ENCODE data around the gene PARD3.
"Not testable (repeated sequence)": the region's sequence is repeated elsewhere in the genome, so short reads cannot be mapped to it uniquely, and the experiment has no call there.

PARD3 gene

DNA sequence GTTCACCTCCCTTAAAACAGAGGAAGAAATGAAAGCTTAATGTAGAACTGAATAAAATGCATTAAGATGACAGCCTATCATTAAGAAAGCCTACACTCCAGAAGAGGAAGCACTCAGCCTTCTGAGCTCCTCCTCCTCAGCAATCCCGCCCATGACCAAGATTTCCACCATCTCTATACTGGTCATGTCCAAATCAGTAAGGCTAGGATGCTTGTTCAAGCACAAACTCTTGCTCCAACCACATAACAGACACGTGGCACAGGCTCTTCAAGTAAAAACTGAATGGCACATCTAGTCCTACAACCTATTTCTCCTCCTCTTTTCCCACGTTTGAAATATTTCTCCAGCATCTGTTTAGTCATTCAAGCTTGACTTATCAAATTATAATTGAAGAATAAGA, 454.1 kb downstream of the PARD3 start:
- Histone ChIP-seq H3K36me3 (ENCODE audit: insufficient read depth, low read length) (peaks cover 16% of the 10 kb centered on the region), H3K4me3 (ENCODE audit: low read length, poor library complexity, severe bottlenecking) (no peak overlapping the region), H3K27me3 (ENCODE audit: insufficient read depth, low read length, poor library complexity, severe bottlenecking) (no peaks in the 10 kb centered on the region), H3K9me3 (ENCODE audit: insufficient read depth, low read depth, low read length) (no peaks in the 10 kb centered on the region), H3K9me2 (replicated peaks; ENCODE audit: low read depth, low read length) (no peaks in the 10 kb centered on the region), H4K20me1 (ENCODE audit: insufficient read depth, low read length, poor library complexity, severe bottlenecking) (no peaks in the 10 kb centered on the region), H3K79me2 (ENCODE audit: insufficient read depth, low read length) (no peaks in the 10 kb centered on the region), H3K4me2 (ENCODE audit: low read depth, low read length, poor library complexity, severe bottlenecking) (no peak overlapping the region), H3K4me1 (ENCODE audit: insufficient read depth, low read length, poor library complexity, severe bottlenecking) (no peaks in the 10 kb centered on the region), H3F3A (ENCODE audit: low read depth) (no peaks in the 10 kb centered on the region), H3K9ac (ENCODE audit: low read depth, low read length, poor library complexity, severe bottlenecking) (no peak overlapping the region), H2AFZ (ENCODE audit: low read length) (no peak overlapping the region)
- TF ChIP-seq, protein P1, sequence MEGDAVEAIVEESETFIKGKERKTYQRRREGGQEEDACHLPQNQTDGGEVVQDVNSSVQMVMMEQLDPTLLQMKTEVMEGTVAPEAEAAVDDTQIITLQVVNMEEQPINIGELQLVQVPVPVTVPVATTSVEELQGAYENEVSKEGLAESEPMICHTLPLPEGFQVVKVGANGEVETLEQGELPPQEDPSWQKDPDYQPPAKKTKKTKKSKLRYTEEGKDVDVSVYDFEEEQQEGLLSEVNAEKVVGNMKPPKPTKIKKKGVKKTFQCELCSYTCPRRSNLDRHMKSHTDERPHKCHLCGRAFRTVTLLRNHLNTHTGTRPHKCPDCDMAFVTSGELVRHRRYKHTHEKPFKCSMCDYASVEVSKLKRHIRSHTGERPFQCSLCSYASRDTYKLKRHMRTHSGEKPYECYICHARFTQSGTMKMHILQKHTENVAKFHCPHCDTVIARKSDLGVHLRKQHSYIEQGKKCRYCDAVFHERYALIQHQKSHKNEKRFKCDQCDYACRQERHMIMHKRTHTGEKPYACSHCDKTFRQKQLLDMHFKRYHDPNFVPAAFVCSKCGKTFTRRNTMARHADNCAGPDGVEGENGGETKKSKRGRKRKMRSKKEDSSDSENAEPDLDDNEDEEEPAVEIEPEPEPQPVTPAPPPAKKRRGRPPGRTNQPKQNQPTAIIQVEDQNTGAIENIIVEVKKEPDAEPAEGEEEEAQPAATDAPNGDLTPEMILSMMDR (conservative IDR thresholded peaks at IDR 0.05; ENCODE audit: low read length), result no peak
- no peak for TF ChIP-seq EZH2phosphoT487 (IDR thresholded peaks at IDR 0.05; ENCODE audit: borderline replicate concordance)

DNA sequence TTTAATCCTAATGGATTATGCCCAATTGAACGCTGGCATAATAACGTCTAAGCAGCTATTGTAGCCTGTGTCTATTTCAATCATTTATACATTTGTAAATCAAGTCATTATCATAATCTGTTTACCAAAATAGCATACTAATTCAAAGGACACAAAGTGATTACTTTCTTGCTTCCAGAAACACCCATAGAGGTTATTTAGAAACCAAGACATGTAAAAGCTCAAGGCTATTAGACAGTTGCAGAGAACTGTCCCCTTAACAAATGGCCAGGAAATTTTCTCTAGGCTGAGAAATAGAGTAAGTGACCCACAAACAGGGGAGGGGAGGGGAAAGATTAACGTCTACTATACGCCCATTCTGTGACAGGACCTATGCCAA, 455.7 kb downstream of the PARD3 start:
- H3K36me3 ChIP-seq (ENCODE audit: insufficient read depth, low read length), result peaks cover 18% of the 10 kb centered on the region
- no peaks in the 10 kb centered on the region for H3K9me3 ChIP-seq (ENCODE audit: insufficient read depth, low read depth, low read length)
- no peak overlapping the region for H3K4me3 ChIP-seq (ENCODE audit: low read length, poor library complexity, severe bottlenecking)
- no peaks in the 10 kb centered on the region for H4K20me1 ChIP-seq (ENCODE audit: insufficient read depth, low read length, poor library complexity, severe bottlenecking)
- no peak overlapping the region for H3K9ac ChIP-seq (ENCODE audit: low read depth, low read length, poor library complexity, severe bottlenecking)
- no peaks in the 10 kb centered on the region for H3F3A ChIP-seq (ENCODE audit: low read depth)
- no peak overlapping the region for H3K4me2 ChIP-seq (ENCODE audit: low read depth, low read length, poor library complexity, severe bottlenecking)
- H3K9me2 ChIP-seq (replicated peaks; ENCODE audit: low read depth, low read length), result no peaks in the 10 kb centered on the region
- no peak overlapping the region for H2AFZ ChIP-seq (ENCODE audit: low read length)
- no peak for TF ChIP-seq EZH2phosphoT487 (IDR thresholded peaks at IDR 0.05; ENCODE audit: borderline replicate concordance)
- H3K4me1 ChIP-seq (ENCODE audit: insufficient read depth, low read length, poor library complexity, severe bottlenecking), result no peaks in the 10 kb centered on the region
- no peaks in the 10 kb centered on the region for H3K79me2 ChIP-seq (ENCODE audit: insufficient read depth, low read length)
- H3K27me3 ChIP-seq (ENCODE audit: insufficient read depth, low read length, poor library complexity, severe bottlenecking), result no peaks in the 10 kb centered on the region

DNA sequence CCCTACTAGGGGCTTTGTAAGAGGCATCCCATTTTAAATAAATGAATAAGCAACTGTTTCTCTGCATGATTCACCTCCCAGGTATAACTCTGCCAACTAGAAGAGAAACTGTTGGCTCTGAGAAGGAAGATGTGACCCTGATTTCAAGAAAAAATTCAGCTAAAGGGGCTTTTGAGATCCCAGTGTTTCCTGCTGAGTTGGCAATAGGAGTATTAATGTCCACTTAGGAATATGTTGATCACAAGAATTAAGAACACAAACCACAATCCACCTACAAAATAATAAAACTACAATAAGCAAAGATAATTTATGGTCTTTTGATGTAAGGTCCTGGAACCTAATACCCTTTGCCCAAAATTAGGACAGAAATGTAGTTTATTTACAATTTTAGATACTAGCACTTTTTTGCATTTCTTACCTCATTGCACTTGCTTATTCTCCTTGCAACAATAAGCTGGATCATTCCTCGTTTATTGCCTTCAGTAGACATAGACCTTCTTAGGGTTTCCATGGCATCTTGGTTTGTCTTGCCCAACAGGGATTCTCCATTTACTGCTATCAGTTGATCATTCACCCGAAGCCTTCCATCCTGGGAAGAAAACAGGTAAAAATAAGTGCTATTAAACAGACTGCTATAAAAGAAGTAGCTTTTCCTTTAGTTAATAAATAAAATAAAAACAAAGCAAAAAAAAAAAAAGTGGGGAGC, 456.2 kb downstream of the PARD3 start:
- Histone ChIP-seq H3K9ac (ENCODE audit: low read depth, low read length, poor library complexity, severe bottlenecking) (no peak overlapping the region), H3K4me3 (ENCODE audit: low read length, poor library complexity, severe bottlenecking) (no peak overlapping the region), H3F3A (ENCODE audit: low read depth) (no peaks in the 10 kb centered on the region), H3K79me2 (ENCODE audit: insufficient read depth, low read length) (no peaks in the 10 kb centered on the region), H2AFZ (ENCODE audit: low read length) (no peak overlapping the region), H3K9me2 (replicated peaks; ENCODE audit: low read depth, low read length) (no peaks in the 10 kb centered on the region), H3K27me3 (ENCODE audit: insufficient read depth, low read length, poor library complexity, severe bottlenecking) (no peaks in the 10 kb centered on the region), H3K4me1 (ENCODE audit: insufficient read depth, low read length, poor library complexity, severe bottlenecking) (no peaks in the 10 kb centered on the region), H3K4me2 (ENCODE audit: low read depth, low read length, poor library complexity, severe bottlenecking) (no peak overlapping the region), H4K20me1 (ENCODE audit: insufficient read depth, low read length, poor library complexity, severe bottlenecking) (no peaks in the 10 kb centered on the region), H3K9me3 (ENCODE audit: insufficient read depth, low read depth, low read length) (no peaks in the 10 kb centered on the region), H3K36me3 (ENCODE audit: insufficient read depth, low read length) (peaks cover 18% of the 10 kb centered on the region)
- TF ChIP-seq EZH2phosphoT487 (IDR thresholded peaks at IDR 0.05; ENCODE audit: borderline replicate concordance), result no peak
- TF ChIP-seq, protein P1 (conservative IDR thresholded peaks at IDR 0.05; ENCODE audit: low read length), result no peak

DNA sequence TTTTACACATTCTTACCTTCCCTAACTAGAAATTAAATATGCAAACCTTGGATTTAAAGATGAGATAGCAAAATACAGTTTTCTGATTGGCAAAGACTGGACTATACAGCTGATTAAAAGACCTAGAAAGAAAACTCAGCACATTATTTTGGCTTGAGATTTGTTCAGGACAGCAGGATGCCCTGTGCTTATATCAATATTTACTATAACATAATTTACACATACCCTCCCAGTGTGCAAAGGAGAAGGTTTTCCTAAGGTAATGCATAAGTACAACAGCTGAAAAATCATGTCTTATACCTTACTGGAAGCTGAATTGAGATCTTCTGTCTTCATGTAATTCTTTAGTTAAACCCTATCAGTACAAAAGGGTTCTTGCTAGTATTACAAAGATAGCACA, 458.6 kb downstream of the PARD3 start:
- H3K36me3 ChIP-seq (ENCODE audit: insufficient read depth, low read length), result peaks cover 18% of the 10 kb centered on the region
- no peaks in the 10 kb centered on the region for H3K9me2 ChIP-seq (replicated peaks; ENCODE audit: low read depth, low read length)
- H3K4me2 ChIP-seq (ENCODE audit: low read depth, low read length, poor library complexity, severe bottlenecking), result no peak overlapping the region
- H3K4me1 ChIP-seq (ENCODE audit: insufficient read depth, low read length, poor library complexity, severe bottlenecking), result no peaks in the 10 kb centered on the region
- H3K79me2 ChIP-seq (ENCODE audit: insufficient read depth, low read length), result no peaks in the 10 kb centered on the region
- H3K4me3 ChIP-seq (ENCODE audit: low read length, poor library complexity, severe bottlenecking), result no peak overlapping the region
- no peaks in the 10 kb centered on the region for H3F3A ChIP-seq (ENCODE audit: low read depth)
- H3K27me3 ChIP-seq (ENCODE audit: insufficient read depth, low read length, poor library complexity, severe bottlenecking), result no peaks in the 10 kb centered on the region
- TF ChIP-seq, protein P1 (conservative IDR thresholded peaks at IDR 0.05; ENCODE audit: low read length), result no peak
- TF ChIP-seq EZH2phosphoT487 (IDR thresholded peaks at IDR 0.05; ENCODE audit: borderline replicate concordance), result no peak
- no peak overlapping the region for H3K9ac ChIP-seq (ENCODE audit: low read depth, low read length, poor library complexity, severe bottlenecking)
- no peaks in the 10 kb centered on the region for H4K20me1 ChIP-seq (ENCODE audit: insufficient read depth, low read length, poor library complexity, severe bottlenecking)
- no peak overlapping the region for H2AFZ ChIP-seq (ENCODE audit: low read length)
- no peaks in the 10 kb centered on the region for H3K9me3 ChIP-seq (ENCODE audit: insufficient read depth, low read depth, low read length)

DNA sequence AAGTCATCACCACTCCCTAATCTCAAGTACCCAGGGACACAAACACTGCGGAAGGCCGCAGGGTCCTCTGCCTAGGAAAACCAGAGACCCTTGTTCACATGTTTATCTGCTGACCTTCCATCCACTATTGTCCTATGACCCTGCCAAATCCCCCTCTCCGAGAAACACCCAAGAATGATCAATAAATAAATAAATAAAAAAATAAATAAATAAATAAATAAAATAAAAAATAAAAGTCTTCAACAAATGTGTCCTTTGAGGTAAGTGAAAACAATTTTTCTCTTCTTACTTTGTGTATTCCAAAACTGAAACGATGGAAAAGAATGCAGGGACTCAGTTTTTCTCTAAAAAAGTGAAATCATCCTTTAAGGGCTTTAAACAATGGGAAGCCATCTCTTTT, 461.6 kb downstream of the PARD3 start:
- not testable (repeated sequence) for H3K9me2 ChIP-seq (replicated peaks; ENCODE audit: low read depth, low read length); H4K20me1 ChIP-seq (ENCODE audit: insufficient read depth, low read length, poor library complexity, severe bottlenecking); H3K79me2 ChIP-seq (ENCODE audit: insufficient read depth, low read length); H2AFZ ChIP-seq (ENCODE audit: low read length); H3K4me3 ChIP-seq (ENCODE audit: low read length, poor library complexity, severe bottlenecking); H3F3A ChIP-seq (ENCODE audit: low read depth); H3K4me2 ChIP-seq (ENCODE audit: low read depth, low read length, poor library complexity, severe bottlenecking); H3K9me3 ChIP-seq (ENCODE audit: insufficient read depth, low read depth, low read length); H3K9ac ChIP-seq (ENCODE audit: low read depth, low read length, poor library complexity, severe bottlenecking); H3K27me3 ChIP-seq (ENCODE audit: insufficient read depth, low read length, poor library complexity, severe bottlenecking)
- peaks cover 13% of the 10 kb centered on the region for H3K36me3 ChIP-seq (ENCODE audit: insufficient read depth, low read length)
- peaks cover 12% of the 10 kb centered on the region for H3K4me1 ChIP-seq (ENCODE audit: insufficient read depth, low read length, poor library complexity, severe bottlenecking)

All from Loucy (cell line).